GM10847 (cell line): ENCODE data around the gene NXT1.

ENCODE experiments used
- POLR2A ChIP-seq: IDR thresholded peaks from 2 replicates; pipeline ENCODE4 v1.6.1; 2011; ENCODE audit not compliant: insufficient read length; ENCODE audit errors: extremely low read depth

Gene NXT1

DNA sequence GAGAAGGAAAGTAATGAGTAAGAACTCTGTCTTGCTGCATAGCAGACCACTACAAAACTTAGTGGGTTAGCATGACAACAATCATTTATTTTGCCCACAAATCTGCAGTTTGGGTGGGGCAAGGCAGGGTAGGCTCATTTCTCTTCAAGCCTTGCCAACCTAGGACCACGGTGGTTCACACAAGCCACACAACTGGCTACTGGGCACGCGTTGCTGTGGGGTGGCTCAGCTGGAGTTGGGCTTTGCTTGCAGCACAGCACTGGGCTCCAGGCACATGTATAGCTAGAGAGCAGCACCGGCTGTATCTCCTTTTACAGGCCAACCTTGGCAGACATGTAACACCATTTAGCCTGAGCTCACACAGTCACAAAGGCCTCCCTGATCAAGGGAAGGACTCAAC lies 4.6 kb upstream of the NXT1 start:
- no peak for TF ChIP-seq POLR2A

GRCh38 chr20:23347791-23348190 lies 2.8 kb upstream of the NXT1 start:
- TF ChIP-seq POLR2A, result no peak

- TF ChIP-seq POLR2A, result no peak
Measured at GRCh38 chr20:23349338-23350195, 1.0 kb upstream of the NXT1 start.

DNA sequence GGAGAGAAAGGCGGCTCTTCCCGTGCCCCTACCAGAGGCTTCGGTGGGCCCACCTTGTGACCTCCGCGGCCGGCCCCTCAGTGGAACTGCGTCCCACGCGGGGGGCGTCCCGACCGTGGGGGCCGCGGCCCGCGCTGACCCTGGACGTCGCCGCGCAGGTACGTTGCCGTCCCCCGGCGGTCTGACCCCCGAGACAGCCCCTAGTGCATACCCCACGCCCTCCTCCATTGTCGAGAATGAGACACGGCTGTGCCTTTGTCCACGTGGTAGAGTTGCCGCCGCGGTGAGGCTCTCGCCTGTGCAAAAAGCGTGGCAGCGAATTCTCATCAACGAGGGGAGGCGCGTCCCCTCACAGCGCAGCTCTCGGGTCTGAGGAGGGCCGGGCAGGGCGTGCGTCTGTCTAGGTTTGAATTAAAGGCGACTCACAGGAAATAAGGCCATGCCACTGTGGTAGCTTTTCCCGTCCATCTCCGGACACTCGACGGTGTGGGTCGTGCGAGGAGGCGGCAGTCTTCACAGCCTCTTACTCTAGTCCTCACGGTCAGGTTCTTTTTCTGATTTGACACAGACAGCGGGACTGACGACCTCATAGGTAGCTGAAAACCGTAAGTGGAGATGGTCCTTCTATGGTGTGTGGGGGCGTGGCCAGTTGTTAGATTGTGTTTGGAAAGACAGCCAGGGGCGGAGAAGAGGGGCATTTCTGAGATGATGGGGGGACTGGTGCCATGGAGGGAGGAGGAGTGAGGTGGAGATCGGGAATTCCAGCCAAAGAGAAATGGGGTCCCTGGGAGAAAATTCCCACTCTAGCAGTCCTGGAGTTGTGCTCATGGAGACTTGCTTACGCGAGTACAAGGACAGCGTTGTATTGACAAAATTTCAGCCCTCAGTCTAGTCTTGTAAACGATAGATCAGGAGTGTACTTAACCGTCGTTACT lies 580 bp downstream of the NXT1 start:
- no peak for TF ChIP-seq POLR2A

GRCh38 chr20:23356203-23356602 lies 5.6 kb downstream of the NXT1 start:
- no peak for TF ChIP-seq POLR2A

DNA sequence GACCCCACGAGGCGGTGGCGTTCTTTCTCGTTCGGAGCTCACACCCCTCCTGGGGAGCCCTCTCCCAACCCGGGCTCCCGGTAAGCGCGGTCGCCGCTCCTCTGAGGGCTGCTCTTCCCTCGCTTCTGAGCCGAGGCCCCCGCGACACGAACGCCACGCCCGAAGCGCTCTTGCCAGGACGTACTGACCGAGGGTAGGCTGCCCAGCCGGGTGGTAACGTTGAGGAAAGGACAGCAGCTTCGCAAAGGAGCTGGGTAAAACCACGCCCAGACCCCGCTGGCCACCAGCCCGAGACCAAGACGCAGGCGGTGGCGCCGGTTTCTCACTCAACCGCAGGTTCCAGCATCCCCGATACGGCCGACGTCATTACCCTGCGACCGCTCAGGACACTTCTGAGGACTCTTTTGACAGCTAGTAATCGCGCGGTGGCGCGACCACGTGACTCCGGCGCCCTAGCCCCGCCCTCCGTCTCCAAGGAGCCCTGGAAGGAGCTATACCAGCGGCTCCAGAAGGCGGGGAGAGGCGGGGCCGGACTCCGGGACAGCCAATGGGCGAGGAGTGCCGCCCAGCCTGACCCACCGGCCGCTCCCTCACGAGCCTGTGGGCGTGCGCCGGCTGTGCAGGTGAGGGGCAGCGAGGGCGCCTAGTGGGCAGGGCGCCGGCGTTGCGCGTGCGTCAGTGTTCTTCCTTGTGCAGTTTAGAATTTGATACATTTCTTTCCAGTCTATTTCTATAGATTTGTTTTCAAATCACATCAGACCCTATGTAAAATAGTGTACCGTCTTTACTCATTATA lies 7.4 kb downstream of the NXT1 start:
- TF ChIP-seq POLR2A, result peak; percentile 55

- no peak for TF ChIP-seq POLR2A
Measured at GRCh38 chr20:23358563-23358906, 7.9 kb downstream of the NXT1 start.

GRCh38 chr20:23358923-23359593 lies 8.5 kb downstream of the NXT1 start:
- TF ChIP-seq POLR2A, result no peak

DNA sequence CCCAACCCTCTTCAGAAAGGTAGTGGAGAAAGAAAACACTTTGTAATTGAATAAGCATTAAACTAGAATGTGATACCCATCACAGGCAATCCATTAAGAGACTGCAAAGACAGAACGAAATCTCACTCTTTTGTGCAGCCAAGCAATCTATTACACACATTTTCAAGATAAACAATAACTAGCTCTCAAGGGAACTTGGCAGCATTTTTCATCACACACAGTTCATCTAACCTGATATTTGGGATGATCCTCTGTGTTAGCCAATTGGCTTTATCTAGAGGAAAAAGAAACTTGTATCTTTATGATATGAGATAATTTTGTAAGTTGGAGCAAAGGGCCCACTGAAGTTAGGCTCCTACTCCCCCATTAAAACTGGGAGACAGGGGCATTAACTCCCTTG lies 9.9 kb downstream of the NXT1 start:
- no peak for TF ChIP-seq POLR2A

DNA sequence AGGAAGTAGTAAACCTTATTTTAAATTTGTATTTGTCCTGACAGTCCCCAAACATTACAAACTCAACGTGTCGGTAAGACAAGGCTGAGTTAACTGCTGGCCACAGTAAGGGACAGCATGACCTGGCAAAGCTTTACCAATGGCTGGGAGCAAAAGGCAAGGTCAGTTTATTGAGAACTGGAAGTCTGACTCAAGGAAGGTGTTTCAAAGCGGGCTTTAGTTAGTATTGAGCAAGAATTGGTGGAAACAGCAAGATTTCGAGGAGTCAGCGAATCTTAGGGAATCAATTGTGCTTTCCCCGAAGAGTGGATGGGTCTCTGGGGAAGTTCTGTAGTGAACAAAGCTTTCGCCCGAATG lies 10.5 kb downstream of the NXT1 start:
- no peak for TF ChIP-seq POLR2A

GRCh38 chr20:23361476-23362391 lies 11.1 kb downstream of the NXT1 start, which contains the start of gene GZF1:
GZF1 (plus strand) TSS chr20:23362182; CDS start chr20:23364384, 2,202 bp downstream.
- TF ChIP-seq POLR2A, result peak; percentile 84

GRCh38 chr20:23362392-23363256 lies 12.0 kb downstream of the NXT1 start:
- no peak for TF ChIP-seq POLR2A

DNA sequence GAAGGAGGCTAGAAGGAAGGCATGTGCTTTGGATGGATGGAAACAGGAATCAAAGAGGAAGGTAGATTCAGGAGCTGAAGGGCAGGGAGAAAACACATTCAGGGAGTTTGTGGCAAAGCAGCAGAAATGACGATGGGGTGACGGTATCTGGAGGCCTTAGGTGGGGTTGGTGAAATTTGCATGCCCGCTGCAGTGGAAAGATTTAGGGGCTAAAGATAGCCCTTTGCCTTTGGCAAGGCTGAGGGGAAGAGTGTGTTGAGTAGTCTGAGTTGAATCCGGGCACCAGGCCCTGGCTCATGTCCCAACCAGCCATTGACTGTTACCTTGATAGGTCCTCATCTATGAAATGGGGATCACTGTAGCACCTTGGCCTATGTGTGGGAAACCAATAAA lies 12.7 kb downstream of the NXT1 start:
- TF ChIP-seq POLR2A, result no peak
